ENCODE measurements around the gene NPY1R.

The NPY1R gene

GRCh38 chr4:163279713-163280112, 52.7 kb downstream of the NPY1R start:
- H3K9me3 ChIP-seq (ENCODE audit: control insufficient read depth, insufficient read depth, low read length) = no peaks in the 10 kb centered on the region
- no peaks in the 10 kb centered on the region for H3K36me3 ChIP-seq (ENCODE audit: control insufficient read depth, insufficient read depth, low read length)
- no peak overlapping the region for H3K9ac ChIP-seq (ENCODE audit: low read depth, low read length)
- no peaks in the 10 kb centered on the region for H3K27me3 ChIP-seq (ENCODE audit: control insufficient read depth, insufficient read depth, low read length)
- no peak overlapping the region for H3K27ac ChIP-seq (ENCODE audit: low read depth, low read length)
- no peak overlapping the region for H3K4me3 ChIP-seq (ENCODE audit: low read depth, low read length)
- H3K4me1 ChIP-seq (ENCODE audit: control insufficient read depth, insufficient read depth, low read length) = no peaks in the 10 kb centered on the region

GRCh38 chr4:163274861-163275260, 57.5 kb downstream of the NPY1R start:
- Histone ChIP-seq H3K9me3 (ENCODE audit: control insufficient read depth, insufficient read depth, low read length) (no peaks in the 10 kb centered on the region), H3K27ac (ENCODE audit: low read depth, low read length) (no peak overlapping the region), H3K36me3 (ENCODE audit: control insufficient read depth, insufficient read depth, low read length) (no peaks in the 10 kb centered on the region), H3K27me3 (ENCODE audit: control insufficient read depth, insufficient read depth, low read length) (no peaks in the 10 kb centered on the region), H3K4me1 (ENCODE audit: control insufficient read depth, insufficient read depth, low read length) (no peaks in the 10 kb centered on the region), H3K4me3 (ENCODE audit: low read depth, low read length) (no peak overlapping the region), H3K9ac (ENCODE audit: low read depth, low read length) (no peak overlapping the region)

All from HUES48 (cell line).